ENCODE results near the gene NQO1. TPM values are rescaled to one million over a fixed set of nuclear protein-coding genes. Genes with fewer than 3 reads are reported as not detected.

The NQO1 gene
- total and polyA plus RNA-seq, 2 of the 13 experiments (the other 11 are each of a cell fraction or from before 2014, with no cell fraction given) = 464 to 1,060 TPM

- peak; percentile 24; the same call in 1 of the 2 replicates for TF ChIP-seq ZSCAN20 (CRISPR knock-in tag; IDR thresholded peaks at IDR 0.05; ENCODE audit: borderline replicate concordance)
- TF ChIP-seq SATB2 (CRISPR knock-in tag; IDR thresholded peaks at IDR 0.05) = 0 out of 2 replicates have a peak, but pooled peaks have one; percentile 29
- TF ChIP-seq PAWR (CRISPR knock-in tag; IDR thresholded peaks at IDR 0.05; ENCODE audit: borderline replicate concordance) = no peak
- TF ChIP-seq ZNF335 (CRISPR knock-in tag; IDR thresholded peaks at IDR 0.05) = no peak
- peak; percentile 98 for TF ChIP-seq ZNF629 (CRISPR knock-in tag; conservative IDR thresholded peaks at IDR 0.05)
- TF ChIP-seq ISX (CRISPR knock-in tag; conservative IDR thresholded peaks at IDR 0.05) = 0 out of 2 replicates have a peak, but pooled peaks have one; percentile 16
- TF ChIP-seq THAP7 (CRISPR knock-in tag; IDR thresholded peaks at IDR 0.05) = no peak
- TF ChIP-seq SP4 (CRISPR knock-in tag; IDR thresholded peaks at IDR 0.05) = no peak; the same call in 1 of the 2 replicates
- no peak for TF ChIP-seq MEIS2 (CRISPR knock-in tag; IDR thresholded peaks at IDR 0.05)
- TF ChIP-seq ZNF816 (CRISPR knock-in tag; IDR thresholded peaks at IDR 0.05; ENCODE audit: borderline replicate concordance) = 0 out of 2 replicates have a peak, but pooled peaks have one; percentile 16
- no peak for TF ChIP-seq TOPORS (CRISPR knock-in tag; IDR thresholded peaks at IDR 0.05)
- no peak for TF ChIP-seq CCAR2 (optimal IDR thresholded peaks at IDR 0.05; ENCODE audit: low read depth, low read length)
- no peak for TF ChIP-seq ZKSCAN8 (CRISPR knock-in tag; IDR thresholded peaks at IDR 0.05; ENCODE audit: borderline replicate concordance)
These were observed 27.7 kb upstream of the NQO1 start (continued) for GRCh38 chr16:69754143-69754468.

GRCh38 chr16:69748694-69749345 is 22.5 kb upstream of the NQO1 start:
- H3K79me2 ChIP-seq (ENCODE audit: insufficient read depth, low read length) = peaks cover 48% of the 10 kb centered on the region
- no peak; the same call in 2 of the 3 replicates for ATAC-seq
- no TSS peak for BruUV-seq (replicated peaks)
- WGBS (ENCODE audit: low lambda C conversion rate) = 91% methylated on average over 20 of the region's 20 CpGs
- POLR2A ChIA-PET = interaction anchor here (8.5 kb wide), 1 partner anchor 24 kb away, joined by 211 read pairs; the partner anchor contains the start of gene NQO1
- H3K27ac ChIP-seq (ENCODE audit: extremely low read length, insufficient read depth, low read length) = no peak overlapping the region
- DNase-seq (ENCODE audit: low spot score) = no peak
- intact Hi-C loops (cut with micrococcal nuclease; ENCODE audit: unreplicated experiment) = no loop called here
- H3K27me3 ChIP-seq (ENCODE audit: control insufficient read depth in 1 of 2, insufficient read depth in 2 of 2, low read length in 2 of 2) = no peaks in the 10 kb centered on the region
- peaks cover 36 to 80% of the 10 kb centered on the region in 2 experiments for H3K36me3 ChIP-seq (replicated peaks in 1 of 2; ENCODE audit: control insufficient read depth in 1 of 2, insufficient read depth in 2 of 2, low read length in 2 of 2)
- CTCF ChIA-PET (ENCODE audit: low intra/inter-chr PET ratio, low total read pairs) = no interaction called here
- peaks cover 22% of the 10 kb centered on the region for H3K4me1 ChIP-seq (ENCODE audit: insufficient read depth, low read length)
- H3K4me3 ChIP-seq (replicated peaks in 1 of 3; ENCODE audit: insufficient read depth in 1 of 3, low read depth in 2 of 3, low read length in 3 of 3) = no peak overlapping the region
- FAIRE-seq = peak; percentile 12
- in situ Hi-C loops (cut with HindIII; ENCODE audit: extremely low pct_ligation_motif_present, low pct_unique_long_range_greater_than_20kb) = no loop called here
- no peak overlapping the region for H3K4me2 ChIP-seq (ENCODE audit: low read depth, low read length)
- H2AFZ ChIP-seq (ENCODE audit: low read length) = no peak overlapping the region
- H3K9ac ChIP-seq (ENCODE audit: insufficient read depth, low read depth, low read length) = no peak overlapping the region
- no peaks in the 10 kb centered on the region for H3K9me3 ChIP-seq (ENCODE audit: low read length)
- TF ChIP-seq ZNF207 (IDR thresholded peaks at IDR 0.05; ENCODE audit: borderline replicate concordance) (no peak), RBFOX2 (IDR thresholded peaks at IDR 0.05; ENCODE audit: low read depth, low read length) (0 out of 2 replicates have a peak, but pooled peaks have one; percentile 9)
- no peaks in the 10 kb centered on the region for H4K20me1 ChIP-seq (ENCODE audit: insufficient read depth, low read length)

Data from HepG2 (cell line).